Measurements from ENCODE around the gene CORO7.

Gene CORO7

DNA sequence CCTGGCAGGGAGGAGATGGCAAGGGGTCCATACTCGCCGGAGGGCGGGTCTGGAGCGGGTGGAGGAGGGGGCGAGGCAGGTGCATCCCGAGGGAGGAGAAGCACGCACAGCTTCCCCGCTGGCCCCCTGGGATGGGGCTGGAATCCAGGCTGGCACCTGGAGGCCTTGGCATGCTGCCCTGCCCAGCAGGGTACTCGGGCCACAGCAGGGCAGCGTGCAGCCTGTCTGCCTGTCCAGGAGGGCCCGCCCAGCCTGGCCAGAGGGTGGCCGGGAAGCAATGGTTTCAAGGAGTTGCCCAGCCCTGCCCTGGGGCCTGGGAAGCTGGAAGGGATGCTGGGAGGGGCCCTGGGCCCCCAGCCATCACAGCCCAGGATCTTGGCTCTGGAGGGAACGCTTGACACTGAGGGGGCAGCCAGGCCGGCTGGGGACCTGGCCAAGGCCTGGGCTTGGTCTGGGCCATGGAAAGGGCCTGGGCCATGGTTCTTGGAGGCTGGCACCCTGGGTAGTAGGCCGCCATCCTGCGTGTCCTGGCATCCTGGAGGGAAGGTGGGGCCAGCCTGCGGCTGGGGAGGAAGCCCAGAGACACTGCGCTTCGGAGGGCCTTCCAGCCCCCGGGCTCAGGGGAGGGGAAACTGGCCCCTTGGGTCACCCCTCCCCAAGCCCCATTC, 99.4 kb downstream of the CORO7 start:
- no peak for DNase-seq

DNA sequence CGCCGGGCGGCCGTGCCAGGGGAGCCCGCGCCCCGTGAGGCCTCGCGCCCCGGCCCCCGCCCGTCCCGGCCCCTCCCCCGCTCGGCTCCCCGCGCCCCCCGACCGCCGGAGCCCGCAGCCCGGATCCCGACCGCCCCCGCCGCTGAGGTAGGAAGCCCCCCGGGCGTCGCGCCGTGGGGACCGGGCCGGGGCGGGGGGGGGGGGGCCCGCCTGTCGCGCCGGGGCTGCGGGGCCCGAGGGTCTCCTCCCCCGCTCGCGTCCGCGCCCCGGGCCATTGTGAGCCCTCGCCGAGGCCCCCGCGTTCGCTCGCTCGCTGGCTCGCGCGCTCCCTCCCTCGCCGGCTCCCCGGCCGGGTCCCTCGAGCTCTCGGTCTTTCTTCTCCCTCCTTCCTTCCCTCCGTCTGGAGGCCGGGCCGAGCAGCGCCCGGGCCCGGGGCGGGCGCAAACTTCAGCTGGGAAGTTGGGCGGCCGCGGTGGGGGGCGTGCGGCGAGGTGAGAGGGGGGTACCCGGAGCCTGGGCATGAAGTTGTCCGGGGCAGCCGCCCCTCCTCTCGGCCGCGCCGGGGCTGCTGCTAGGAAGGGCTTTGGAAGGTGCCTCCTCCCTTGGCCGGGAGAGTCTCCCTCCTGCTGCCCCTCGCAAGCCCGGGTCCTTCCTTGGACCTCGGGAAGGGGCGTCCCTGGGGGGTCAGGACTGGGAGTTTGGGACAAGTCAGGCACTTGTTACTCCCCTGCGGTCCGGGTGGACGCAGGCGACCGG, 100.1 kb downstream of the CORO7 start:
- no peak for DNase-seq

DNA sequence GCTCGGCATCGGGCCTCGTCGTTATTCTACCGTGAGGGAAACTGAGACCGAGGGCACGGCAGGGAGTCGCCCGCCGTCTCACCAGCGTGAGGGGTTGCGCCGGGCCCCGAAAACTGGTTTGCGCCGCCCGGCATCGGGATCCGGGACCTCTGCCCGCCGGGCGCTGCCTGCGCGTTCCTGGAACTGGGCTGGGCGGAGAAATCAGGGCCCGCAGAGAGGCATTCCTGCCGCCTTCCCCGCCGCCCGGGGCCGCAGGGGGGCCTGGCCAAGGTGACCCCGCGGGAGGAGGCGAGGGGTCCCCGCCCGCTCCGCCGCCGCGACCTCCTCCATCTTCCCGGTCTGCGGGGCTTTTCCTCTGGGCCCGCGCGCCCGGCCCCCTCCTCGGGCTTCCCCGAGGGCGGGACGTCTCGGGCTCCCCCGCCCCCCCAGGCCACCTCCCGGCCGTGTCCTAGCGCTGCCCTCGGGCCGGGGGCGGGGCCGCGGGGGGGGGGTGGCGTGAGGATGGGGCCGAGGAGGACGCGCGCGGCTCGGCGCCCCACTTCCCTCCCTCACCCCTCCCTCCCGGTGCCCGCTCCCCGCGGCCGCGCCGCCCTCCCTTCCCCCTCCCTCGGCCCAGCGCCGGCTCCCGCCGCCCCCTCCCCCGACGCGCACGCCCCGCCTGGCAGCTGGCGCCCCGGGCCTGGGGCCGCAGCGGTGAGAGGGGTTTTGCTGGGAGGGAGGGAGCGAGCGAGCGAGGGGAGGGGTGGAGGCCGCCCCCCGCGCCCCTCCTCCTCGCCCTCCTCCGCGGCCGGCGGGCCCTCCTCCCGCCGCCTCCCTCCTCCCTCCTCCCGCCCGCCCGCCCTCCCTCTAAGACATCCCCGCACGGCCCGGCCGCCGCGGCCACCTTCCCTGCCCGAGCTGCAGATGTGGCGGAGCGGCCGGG, 100.9 kb downstream of the CORO7 start, which contains the start of gene GLIS2:
TSS of gene GLIS2 (plus strand) at position 882 of the 922 bp plus-strand sequence. CDS start 16,214 bp downstream, outside the sequence.
- DNase-seq = no peak

DNA sequence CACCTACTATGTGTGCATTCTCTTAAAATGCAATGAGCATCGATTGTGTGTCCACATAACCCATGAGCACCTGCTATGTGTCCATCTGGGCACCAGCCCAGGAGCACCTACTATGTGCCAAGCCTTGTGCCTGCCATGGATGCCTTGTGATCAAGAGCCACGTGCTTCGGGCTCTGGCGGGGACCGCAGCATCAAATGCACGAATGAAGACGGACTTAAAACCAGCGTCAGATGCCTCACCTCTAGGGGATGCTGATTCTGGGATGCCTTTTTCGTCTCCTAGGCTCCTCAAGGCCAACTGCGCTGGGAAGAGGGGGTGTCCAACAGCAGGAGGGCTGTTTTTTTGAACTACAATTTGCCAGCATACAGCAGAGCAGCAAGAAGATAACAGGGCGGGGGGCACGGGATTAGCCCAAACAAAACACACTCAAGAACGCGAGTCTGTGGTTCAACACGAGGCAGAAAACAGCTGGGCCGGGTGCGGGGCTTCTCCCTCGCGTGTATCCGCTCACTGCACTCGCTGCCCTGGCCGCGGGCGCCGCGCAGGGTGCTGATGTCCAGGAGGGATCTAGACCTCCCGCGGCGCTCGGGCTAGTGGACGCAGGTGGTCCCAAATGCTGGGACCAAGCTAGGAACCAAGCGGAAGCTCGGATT, 101.7 kb downstream of the CORO7 start:
- DNase-seq = peak; percentile 41

DNA sequence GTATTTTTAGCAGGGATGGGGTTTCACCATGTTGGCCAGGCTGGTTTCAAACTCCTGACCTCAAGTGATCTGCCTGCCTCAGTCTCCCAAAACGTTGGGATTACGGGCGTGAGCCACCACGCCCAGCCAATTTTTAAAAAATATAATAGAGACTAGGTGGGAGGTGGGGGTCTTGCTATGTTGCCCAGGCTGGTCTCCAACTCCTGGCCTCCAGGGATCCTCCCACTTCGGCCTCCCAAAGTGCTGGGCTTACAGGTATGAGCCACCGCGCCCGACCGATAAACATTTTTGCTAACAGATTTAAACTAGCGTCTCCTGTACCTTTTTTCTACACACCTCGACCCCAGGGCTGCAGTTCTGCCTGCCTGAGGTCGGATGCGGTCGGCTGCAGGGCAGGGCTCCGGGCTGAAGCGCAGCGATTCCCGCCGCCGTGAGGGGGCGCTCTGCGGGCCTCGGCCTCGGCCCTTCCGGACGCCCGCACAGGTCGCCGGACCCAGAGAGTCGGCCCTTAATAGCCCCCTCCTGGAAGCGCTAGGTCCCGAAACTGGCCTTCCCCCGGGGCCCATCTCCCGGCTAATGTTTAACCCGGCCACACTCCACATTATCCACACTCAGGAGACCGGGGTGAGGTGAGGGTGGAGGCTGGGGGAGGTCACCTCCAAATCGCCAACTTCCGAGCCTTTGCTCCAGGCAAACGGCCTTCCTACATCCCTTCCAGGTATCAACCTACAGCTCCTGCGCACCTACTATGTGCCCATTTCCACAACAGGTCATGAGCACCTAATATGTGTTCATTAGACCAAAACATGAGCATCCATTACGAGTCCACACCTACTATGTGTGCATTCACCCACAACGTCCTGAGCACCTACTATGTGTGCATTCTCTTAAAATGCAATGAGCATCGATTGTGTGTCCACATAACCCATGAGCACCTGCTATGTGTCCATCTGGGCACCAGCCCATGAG, 102.5 kb downstream of the CORO7 start:
- DNase-seq = no peak

DNA sequence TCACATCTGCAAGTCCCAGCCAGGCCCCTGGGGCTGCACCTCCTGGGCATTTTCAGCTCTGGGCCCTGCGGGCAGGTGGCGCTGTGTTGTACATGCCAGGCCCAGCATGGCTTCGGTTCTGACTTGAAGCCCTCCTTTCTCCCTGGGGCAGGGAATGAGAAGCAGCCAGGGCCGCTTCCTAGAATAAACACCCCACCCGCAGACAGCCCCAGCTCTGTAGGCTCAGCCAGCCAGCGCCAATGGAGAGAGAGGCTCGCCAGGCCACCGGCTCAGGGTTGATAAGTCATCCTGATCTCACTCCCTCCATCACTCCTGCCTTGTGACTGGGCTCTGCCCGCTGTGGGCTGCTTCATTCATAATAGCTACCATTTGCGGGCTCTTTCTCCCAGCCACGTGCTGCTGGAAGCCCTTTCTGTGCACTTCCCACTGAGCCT, 106.5 kb downstream of the CORO7 start:
- DNase-seq = no peak

DNA sequence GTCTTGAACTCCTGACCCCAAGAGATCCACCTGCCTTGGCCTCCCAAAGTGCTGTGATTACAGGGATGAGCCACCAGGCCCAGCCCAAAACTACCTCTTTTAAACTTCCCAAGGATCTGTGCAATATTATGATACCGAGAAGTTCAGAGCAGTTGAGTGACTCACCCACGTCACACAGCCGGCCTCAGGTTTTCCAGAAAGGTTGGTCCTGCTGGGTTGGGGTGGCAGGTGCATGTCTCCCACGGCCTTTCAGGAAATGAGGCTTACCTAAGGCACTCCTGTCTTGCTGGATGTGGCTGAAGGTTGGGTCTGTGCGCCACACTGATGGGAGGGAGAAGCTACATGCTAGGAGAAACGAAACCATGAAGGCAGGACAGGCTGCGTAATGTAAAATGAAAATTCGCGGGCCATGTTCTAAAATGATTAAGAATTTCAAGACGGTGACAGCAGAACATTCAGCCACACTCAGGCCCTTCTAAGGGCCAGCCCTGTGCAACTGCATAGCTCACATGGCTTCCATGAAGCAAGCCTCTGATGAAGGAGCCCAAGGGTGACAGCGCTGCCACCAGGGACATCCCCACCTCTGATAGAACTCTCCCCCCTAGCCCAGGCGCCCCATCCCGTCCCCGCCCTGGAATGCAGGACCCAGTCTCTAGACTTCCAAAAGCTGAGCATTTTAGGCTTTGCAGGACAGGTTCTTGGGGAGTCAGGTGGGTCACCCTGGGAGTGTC, 107.1 kb downstream of the CORO7 start:
- no peak for DNase-seq

DNA sequence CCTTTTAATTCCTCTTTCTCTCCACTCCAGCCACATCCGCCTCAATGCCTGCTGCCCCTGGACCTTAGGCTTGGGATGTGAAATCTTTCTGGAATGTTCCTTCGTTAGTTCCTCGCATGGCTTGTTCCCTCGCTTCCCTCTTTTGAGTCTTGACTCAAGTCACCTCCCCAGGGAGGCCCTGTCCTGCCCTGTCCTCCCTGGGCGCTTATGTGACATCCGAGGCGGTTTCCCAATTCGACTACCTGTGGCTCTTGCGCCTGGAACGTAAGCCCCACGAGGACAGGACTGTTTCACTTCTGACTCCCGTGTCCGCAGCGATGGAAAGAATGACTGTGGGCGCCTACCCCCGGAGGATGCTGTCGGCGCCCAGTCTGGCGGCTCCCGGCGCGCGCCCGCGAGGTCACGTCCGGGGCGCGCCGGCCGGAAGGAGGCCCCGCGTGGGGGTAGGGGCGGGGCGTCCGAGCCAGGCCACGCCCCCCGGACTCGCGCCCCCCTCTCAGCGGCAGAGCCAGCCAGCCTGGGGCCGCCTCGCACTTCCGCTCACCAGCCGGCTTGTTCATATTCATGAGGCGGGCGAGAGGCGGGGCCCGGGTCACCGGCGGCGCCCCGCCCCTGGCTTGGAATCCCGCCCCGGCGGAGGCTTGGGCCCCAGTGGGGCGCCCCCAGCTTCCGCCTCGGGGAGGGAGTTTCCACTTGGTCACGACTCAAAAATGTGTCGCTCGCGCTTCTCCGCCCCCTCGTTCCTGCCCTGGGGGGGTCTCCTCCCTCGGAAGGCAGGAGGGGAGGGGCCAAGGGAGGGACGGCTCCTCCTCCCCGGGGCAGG, 109.0 kb downstream of the CORO7 start:
- no peak for DNase-seq

DNA sequence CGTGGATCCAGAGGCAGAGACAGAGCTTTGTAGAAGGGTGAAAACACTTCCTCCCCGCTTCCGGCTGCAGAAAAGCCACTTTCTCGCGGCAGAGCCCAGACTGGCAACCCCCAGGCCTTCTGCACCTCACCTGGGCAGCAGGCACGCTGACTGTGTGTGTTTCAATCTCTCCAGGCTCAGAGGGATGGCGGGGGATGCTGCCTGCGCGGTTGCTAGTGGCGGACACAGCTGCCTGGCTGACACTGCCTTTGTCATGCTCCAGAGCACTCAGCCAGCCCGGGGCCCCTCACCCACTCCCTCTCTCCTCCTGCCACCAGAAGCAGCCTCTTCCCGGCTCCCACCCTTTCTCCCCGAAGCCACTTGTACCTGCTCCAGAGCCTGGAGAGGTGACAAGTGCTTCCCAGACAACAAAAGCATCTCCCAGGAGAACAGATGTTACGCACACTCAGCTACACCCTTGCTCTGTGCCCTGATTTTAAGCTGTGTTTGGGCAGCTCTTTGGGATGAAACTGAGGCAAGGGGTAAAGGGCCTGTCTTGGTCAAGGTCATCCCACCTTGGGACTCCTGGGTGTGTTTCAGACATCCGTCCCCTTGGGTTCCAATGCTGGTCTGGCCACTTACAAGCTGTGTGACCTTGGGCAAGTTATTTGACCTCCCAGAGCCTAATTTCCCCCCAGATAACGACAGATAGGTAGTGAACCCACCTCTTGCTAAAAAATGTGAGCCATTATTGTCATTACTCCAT, 109.8 kb downstream of the CORO7 start:
- DNase-seq = no peak
